Fibroblast of lung (primary cell): ENCODE data around the gene ACLY. TPM values are rescaled to one million over a fixed set of nuclear protein-coding genes. Genes with fewer than 3 reads are reported as not detected.
"Not testable (repeated sequence)": the region's sequence is repeated elsewhere in the genome, so short reads cannot be mapped to it uniquely, and the experiment has no call there.

Experiments used
- DNase-seq, 2 donors: peaks; one replicate each; pipeline versions ENCODE4 v3.0.0 to v3.0.0-alpha.2; 2010; ENCODE audit warnings: low read depth in 2 of 2
- H2AFZ ChIP-seq: 2 replicates; pipeline ENCODE4 v1.5.1; 2012; ENCODE audit warnings: low read length, control low read depth, inconsistent platforms
- H3K27ac ChIP-seq: 2 replicates; pipeline ENCODE4 v1.5.1; 2011; ENCODE audit warnings: low read length, control low read depth; ENCODE audit not compliant: insufficient read depth
- H3K27me3 ChIP-seq: 2 replicates; pipeline ENCODE4 v1.5.1; 2011; ENCODE audit warnings: mild to moderate bottlenecking, low read length; ENCODE audit not compliant: control insufficient read depth, insufficient read depth
- H3K36me3 ChIP-seq: 2 replicates; pipeline ENCODE4 v1.5.1; 2011; ENCODE audit warnings: low read length; ENCODE audit not compliant: control insufficient read depth, insufficient read depth
- H3K4me1 ChIP-seq: 2 replicates; pipeline ENCODE4 v1.5.1; 2011; ENCODE audit warnings: low read length; ENCODE audit not compliant: control insufficient read depth, insufficient read depth; ENCODE audit errors: extremely low read depth
- H3K4me2 ChIP-seq: 2 replicates; pipeline ENCODE4 v1.5.1; 2011; ENCODE audit warnings: low read length, control low read depth; ENCODE audit not compliant: insufficient read depth; ENCODE audit errors: extremely low read depth
- H3K4me3 ChIP-seq, 4 experiments: fragments of 200-600 bp in 1 of 4; sonication (generic) in 1 of 4; replicated peaks in 1 of 4; 2 replicates each; pipeline ENCODE4 v1.5.1; 2011 to 2016; ENCODE audit warnings: low read length in 4 of 4, low read depth in 3 of 4, mild to moderate bottlenecking in 3 of 4, control low read depth in 2 of 4, inconsistent platforms in 1 of 4, mixed read lengths in 1 of 4; ENCODE audit not compliant: insufficient read depth in 1 of 4; ENCODE audit errors: control extremely low read depth in 1 of 4
- H3K79me2 ChIP-seq: 2 replicates; pipeline ENCODE4 v1.5.1; 2012; ENCODE audit warnings: mild to moderate bottlenecking, low read length, inconsistent platforms; ENCODE audit not compliant: control insufficient read depth, insufficient read depth
- H3K9ac ChIP-seq: 2 replicates; pipeline ENCODE4 v1.5.1; 2011; ENCODE audit warnings: mild to moderate bottlenecking, low read length, control low read depth; ENCODE audit not compliant: insufficient read depth
- H3K9me3 ChIP-seq: 2 replicates; pipeline ENCODE4 v1.5.1; 2012; ENCODE audit warnings: low read depth, low read length; ENCODE audit not compliant: control insufficient read depth, insufficient read depth
- H4K20me1 ChIP-seq: 2 replicates; pipeline ENCODE4 v1.5.1; 2011; ENCODE audit warnings: low read length; ENCODE audit not compliant: control insufficient read depth, insufficient read depth; ENCODE audit errors: extremely low read depth
- CTCF ChIP-seq, 2 donors: IDR thresholded peaks in 1 of 2; conservative IDR thresholded peaks in 1 of 2; 1 replicate in 1 of 2; 2 replicates in 1 of 2; pipeline ENCODE4 v1.5.1; 2011 to 2012; ENCODE audit warnings: low read length in 2 of 2, control low read depth in 1 of 2, inconsistent platforms in 1 of 2, low read depth in 1 of 2, mild to moderate bottlenecking in 1 of 2
- EZH2 ChIP-seq: IDR thresholded peaks from 2 replicates; pipeline ENCODE4 v1.5.1; 2012; ENCODE audit warnings: low read length, control low read depth, mild to moderate bottlenecking; ENCODE audit errors: missing control alignments
- polyA plus RNA-seq, 2 donors: library from polyadenylated mRNA; depleted of rRNA in 1 of 2; stranded (reverse) in 1 of 2; unstranded in 1 of 2; fragments of >200 nt; gene quantifications; 2 replicates each; pipeline ENCODE4 v1.2.1, GENCODE V29; 2011 to 2012; ENCODE audit warnings: missing spikeins in 1 of 2
- total RNA-seq: library from RNA; depleted of rRNA; stranded (reverse); fragments of >200 nt; gene quantifications from 2 replicates; pipeline ENCODE4 v1.2.1, GENCODE V29; 2014

Gene ACLY
- total and polyA plus RNA-seq, 2 donors (not counting 1 experiment from before 2014, with no cell fraction given): 225 to 312 TPM

- Histone ChIP-seq H3K9ac (no peak overlapping the region), H3K27ac (no peak overlapping the region), H3K9me3 (no peaks in the 10 kb centered on the region), H2AFZ (no peak overlapping the region), H3K4me1 (peaks cover 2% of the 10 kb centered on the region), H3K4me2 (peak overlapping the region; percentile 100), H3K36me3 (peaks cover 5% of the 10 kb centered on the region), H3K27me3 (no peaks in the 10 kb centered on the region), H4K20me1 (peaks cover 1% of the 10 kb centered on the region), H3K79me2 (peaks cover 45% of the 10 kb centered on the region), H3K4me3 (peak overlapping the region; percentile 73 to 99 (median 90))
- TF ChIP-seq EZH2 (no peak), CTCF (conservative IDR thresholded peaks at IDR 0.05 in 1 of 2, IDR thresholded peaks at IDR 0.05 in 1 of 2; ENCODE audit: low read depth in 1 of 2, low read length in 2 of 2) (no peak)
- DNase-seq: no peak
These were observed 55.5 kb downstream of the ACLY start for GRCh38 chr17:41863074-41863848.

GRCh38 chr17:41860254-41860931 is 58.4 kb downstream of the ACLY start:
- no peak overlapping the region for H3K4me2 ChIP-seq
- peaks cover 1% of the 10 kb centered on the region for H4K20me1 ChIP-seq
- no peaks in the 10 kb centered on the region for H3K36me3 ChIP-seq
- H3K4me3 ChIP-seq: no peak overlapping the region
- peaks cover 45% of the 10 kb centered on the region for H3K79me2 ChIP-seq
- H3K9me3 ChIP-seq: no peaks in the 10 kb centered on the region
- no peak overlapping the region for H3K27ac ChIP-seq
- no peak overlapping the region for H2AFZ ChIP-seq
- H3K9ac ChIP-seq: no peak overlapping the region
- no peak for DNase-seq
- TF ChIP-seq CTCF (conservative IDR thresholded peaks at IDR 0.05 in 1 of 2, IDR thresholded peaks at IDR 0.05 in 1 of 2; ENCODE audit: low read depth in 1 of 2, low read length in 2 of 2): no peak
- no peak for TF ChIP-seq EZH2
- H3K27me3 ChIP-seq: no peaks in the 10 kb centered on the region
- H3K4me1 ChIP-seq: peaks cover 2% of the 10 kb centered on the region

DNA sequence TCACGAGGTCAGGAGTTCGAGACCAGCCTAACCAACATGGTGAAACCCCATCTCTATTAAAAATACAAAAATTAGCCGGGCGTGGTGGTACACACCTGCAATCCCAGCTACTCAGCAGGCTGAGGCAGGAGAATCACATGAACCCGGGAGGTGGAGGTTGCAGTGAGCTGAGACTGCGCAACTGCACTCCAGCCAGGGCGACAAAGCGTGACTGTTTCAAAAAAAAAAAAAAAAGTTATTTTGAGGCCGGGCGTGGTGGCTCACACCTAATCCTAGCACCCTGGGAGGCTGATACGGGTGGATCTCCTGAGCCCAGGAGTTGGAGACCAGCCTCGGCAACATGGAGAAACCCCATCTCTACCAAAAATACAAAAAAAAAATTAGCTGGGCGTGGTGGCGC is 67.4 kb downstream of the ACLY start:
- not testable (repeated sequence) for H3K4me1 ChIP-seq, H3K4me2 ChIP-seq, H3K9ac ChIP-seq, H3K79me2 ChIP-seq, H3K4me3 ChIP-seq, H2AFZ ChIP-seq, H3K27ac ChIP-seq, H3K36me3 ChIP-seq, DNase-seq, H4K20me1 ChIP-seq, H3K27me3 ChIP-seq, H3K9me3 ChIP-seq
